Measurements from ENCODE around the gene CAPZA2.
"Not testable (repeated sequence)": the region's sequence is repeated elsewhere in the genome, so short reads cannot be mapped to it uniquely, and the experiment has no call there.

Gene CAPZA2

DNA sequence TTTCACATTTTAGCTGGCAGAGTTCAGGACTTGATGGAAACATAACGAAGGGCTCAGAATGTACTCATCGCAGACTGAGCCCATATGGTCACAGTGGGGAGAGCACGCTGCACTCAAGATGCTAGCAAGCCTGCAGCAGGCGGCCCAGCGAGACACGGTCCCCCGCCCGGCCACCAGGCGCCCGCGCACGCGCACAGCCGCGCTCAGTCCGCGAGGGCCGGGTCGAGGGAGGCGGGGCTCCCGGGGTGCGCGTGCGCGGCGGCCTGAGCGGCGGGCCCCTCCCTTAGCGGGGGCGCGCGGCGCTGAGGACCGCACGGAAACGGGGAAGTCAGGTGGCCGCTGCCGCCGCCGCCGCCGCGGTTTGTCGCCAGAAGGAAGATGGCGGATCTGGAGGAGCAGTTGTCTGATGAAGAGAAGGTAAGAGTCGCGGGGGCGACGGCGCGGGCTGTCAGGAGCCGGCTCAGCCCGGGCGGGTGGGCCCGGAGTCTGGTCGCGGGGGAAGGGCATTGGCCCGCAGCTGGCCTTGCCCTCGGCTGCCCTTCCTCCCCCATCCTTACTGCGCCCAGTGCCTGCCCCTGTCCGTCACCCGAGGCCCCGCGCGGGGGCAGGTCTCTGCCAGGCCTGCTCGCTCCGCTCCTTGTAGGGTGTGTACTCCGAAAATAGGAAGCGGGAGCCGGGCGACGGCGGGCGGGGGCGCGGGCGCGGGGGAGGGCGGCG is at the start of gene CAPZA2:
CAPZA2 (plus strand) TSS at position 354 of the 717 bp plus-strand sequence; CDS start at position 379, 25 bp downstream.
- peak; percentile 88 to 91 (median 88) for DNase-seq (ENCODE audit: low read depth in 2 of 3, low spot score in 1 of 3)

- no peak for DNase-seq (ENCODE audit: low read depth in 2 of 3, low spot score in 1 of 3)
These were observed 49.5 kb upstream of the CAPZA2 start for GRCh38 chr7:116812860-116813259.

GRCh38 chr7:116813371-116813770 is 49.0 kb upstream of the CAPZA2 start:
- not testable (repeated sequence) for DNase-seq (ENCODE audit: low read depth in 2 of 3, low spot score in 1 of 3)

- no peak for DNase-seq (ENCODE audit: low read depth in 2 of 3, low spot score in 1 of 3)
These were observed 47.3 kb upstream of the CAPZA2 start for GRCh38 chr7:116815041-116815440.

DNA sequence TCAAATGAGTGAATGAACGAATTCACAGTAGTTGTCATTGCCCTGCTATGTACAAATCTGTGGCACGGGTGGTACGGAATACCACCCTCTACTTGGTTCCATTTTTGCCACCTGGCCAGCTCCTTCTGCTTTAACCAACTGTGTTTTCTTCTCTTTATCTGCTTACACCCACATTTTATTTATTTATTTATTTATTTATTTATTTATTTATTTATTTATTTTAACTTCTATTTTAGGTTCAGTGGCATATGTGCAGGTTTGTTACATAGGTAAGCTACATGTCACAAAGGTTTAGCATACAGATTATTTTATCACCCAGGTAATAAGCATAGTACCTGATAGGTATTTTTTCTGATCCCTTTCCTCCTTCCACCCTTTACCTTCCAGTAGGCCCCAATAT is 42.2 kb upstream of the CAPZA2 start:
- no peak for DNase-seq (ENCODE audit: low read depth in 2 of 3, low spot score in 1 of 3)

DNA sequence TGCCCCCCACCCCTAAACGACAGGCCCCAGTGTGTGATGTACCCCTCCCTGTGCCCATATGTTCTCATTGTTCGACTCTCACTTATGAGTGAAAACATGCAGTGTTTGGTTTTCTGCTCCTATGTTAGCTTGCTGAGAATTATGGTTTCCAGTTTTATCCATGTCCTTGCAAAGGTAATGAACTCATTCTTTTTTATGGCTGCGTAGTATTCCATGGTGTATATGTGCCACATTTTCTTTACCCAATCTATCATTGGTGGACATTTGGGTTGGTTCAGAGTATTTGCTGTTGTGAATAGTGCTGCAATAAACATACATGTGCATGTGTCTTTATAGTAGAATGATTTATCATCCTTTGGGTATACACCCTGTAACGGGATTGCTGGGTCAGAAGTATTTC is 40.7 kb upstream of the CAPZA2 start:
- not testable (repeated sequence) for DNase-seq (ENCODE audit: low read depth in 2 of 3, low spot score in 1 of 3)

DNA sequence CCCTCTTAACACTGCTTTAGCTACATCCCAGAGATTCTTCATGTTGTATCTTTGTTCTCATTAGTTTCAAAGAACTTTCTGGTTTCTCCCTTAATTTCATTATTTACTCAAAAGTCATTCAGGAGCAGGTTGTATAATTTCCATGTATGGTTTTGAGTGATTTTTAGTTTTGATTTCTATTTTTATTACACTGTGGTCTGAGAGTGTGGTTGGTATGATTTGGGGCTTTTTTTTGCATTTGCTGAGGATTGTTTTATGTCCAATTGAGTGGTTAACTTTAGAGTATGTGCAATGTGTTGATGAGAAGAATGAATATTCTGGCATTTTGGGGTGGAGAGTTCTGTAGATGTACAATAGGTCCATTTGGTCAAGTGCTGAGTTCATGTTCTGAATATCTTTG is 37.9 kb upstream of the CAPZA2 start:
- DNase-seq (ENCODE audit: low read depth in 2 of 3, low spot score in 1 of 3), result no peak

DNA sequence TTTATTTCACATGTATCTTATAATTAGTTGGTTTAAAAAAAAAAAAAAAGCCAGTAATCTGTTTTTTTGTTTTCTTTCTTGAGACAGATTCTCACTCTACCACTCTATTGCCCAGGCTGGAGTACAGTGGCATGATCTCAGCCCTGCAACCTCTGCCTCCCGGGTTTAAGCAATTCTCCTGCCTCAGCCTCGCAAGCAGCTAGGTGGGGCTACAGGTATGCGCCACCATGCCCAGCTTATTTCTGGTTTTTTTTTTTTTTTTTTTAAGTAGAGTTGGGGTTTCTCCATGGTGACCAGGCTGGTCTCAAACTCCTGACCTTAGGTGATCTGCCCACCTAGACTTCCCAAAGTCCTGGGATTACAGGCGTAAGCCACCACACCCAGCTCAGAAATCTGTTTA is 34.1 kb upstream of the CAPZA2 start:
- DNase-seq (ENCODE audit: low read depth in 2 of 3, low spot score in 1 of 3), result no peak

DNA sequence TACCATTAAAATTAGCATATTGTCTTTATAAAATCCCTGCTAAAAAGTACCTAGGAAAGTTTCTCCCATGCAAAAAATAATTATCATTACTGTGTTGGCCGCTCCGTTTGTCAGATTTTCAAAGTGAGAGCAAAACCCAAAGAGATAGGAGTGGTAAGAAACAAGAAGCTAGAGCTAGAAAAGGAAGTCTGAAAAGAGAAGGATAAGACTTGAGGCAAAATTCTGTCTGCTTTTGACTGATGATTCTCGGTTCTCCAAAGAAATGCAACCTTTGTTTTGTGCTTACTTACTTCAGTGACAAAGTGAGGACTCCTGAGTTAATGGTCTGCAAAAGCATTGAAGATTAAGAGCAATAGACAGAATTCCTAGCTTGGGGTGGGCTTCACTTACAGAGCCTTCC is 33.3 kb upstream of the CAPZA2 start:
- no peak for DNase-seq (ENCODE audit: low read depth in 2 of 3, low spot score in 1 of 3)

DNA sequence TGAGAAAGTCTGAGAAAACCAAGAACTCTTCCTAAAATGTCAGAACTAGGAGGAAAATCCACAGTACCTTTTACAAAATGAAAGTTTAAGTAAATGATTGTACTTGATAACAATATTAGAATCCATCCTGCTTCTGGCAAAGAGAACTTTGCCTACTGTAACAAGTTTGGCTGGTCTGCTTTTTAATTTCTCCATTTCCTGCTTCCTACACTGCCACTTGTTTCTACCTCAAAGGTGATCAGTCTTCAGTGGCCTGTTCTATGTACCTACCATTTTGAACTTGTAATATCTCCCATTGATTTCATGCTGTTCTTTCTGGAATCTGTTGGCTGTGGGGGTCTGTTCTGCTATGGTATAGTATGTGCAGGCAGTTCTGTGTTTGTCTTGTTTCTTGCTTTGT is 32.9 kb upstream of the CAPZA2 start:
- no peak for DNase-seq (ENCODE audit: low read depth in 2 of 3, low spot score in 1 of 3)

DNA sequence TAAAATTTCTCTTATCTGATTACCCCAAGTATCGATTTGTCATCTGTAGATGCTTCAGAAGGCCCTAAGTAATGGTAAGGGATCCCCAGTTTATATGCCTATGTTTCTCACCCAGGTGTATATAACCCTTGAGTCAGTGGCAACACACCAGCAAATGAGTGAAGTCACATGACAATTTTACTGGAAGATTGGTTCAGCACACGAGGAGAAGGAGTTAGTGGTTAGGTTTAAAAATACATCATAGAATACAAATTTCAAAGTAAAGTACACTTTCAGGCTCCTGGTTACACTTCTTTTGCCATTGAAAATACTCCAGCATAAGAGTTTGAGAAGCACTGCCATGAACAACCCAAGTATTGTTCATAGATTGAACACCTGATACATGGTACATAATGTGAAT is 29.7 kb upstream of the CAPZA2 start:
- no peak for DNase-seq (ENCODE audit: low read depth in 2 of 3, low spot score in 1 of 3)

- DNase-seq (ENCODE audit: low read depth in 2 of 3, low spot score in 1 of 3), result no peak
These were observed 27.4 kb upstream of the CAPZA2 start for GRCh38 chr7:116834815-116835504.

- DNase-seq (ENCODE audit: low read depth in 2 of 3, low spot score in 1 of 3), result no peak
These were observed 26.3 kb upstream of the CAPZA2 start for GRCh38 chr7:116836048-116836447.

GRCh38 chr7:116836911-116837310 is 25.5 kb upstream of the CAPZA2 start:
- no peak for DNase-seq (ENCODE audit: low read depth in 2 of 3, low spot score in 1 of 3)

DNA sequence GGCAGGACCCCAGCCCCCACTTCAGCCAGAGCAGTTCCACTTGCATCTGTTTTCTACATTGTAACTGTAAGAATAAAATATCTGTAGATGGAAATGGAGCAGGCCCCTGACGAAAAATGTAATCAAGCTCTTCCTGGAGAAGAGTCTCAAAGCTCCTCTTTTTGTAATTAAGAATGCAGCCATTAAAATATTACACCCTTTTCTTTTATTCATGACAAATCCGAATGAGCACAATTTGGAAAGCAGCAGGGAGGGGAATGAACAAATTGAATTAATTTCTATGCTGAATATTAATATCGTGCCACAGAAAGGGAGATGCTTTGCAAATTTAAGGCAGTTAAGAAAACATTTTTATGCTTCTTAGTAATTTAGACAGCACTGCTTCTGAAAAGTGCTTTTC is 24.8 kb upstream of the CAPZA2 start:
- DNase-seq (ENCODE audit: low read depth in 2 of 3, low spot score in 1 of 3), result no peak

GRCh38 chr7:116840256-116840655 is 22.1 kb upstream of the CAPZA2 start:
- DNase-seq (ENCODE audit: low read depth in 2 of 3, low spot score in 1 of 3), result no peak

- no peak for DNase-seq (ENCODE audit: low read depth in 2 of 3, low spot score in 1 of 3)
These were observed 20.0 kb upstream of the CAPZA2 start for GRCh38 chr7:116842371-116842770.

DNA sequence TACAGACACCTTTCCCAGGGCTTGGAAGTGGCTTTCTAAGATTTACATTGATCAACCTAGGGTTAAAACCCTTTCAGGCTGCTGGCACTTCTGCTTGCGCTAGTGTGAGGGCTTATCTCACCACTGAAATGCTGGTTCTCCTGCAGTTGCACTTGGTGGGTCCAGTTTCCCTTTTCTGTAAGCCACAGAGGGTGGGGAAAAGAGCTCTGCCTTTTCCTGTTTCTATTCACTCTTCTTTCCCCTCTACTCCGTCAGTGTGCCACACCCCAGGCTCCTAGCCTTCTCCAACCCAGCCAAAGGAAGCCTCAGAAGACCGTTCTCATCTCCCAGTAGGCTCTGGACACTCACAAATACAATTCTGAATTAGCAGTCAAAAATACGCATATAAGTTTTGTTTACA is 19.0 kb upstream of the CAPZA2 start:
- no peak for DNase-seq (ENCODE audit: low read depth in 2 of 3, low spot score in 1 of 3)

- DNase-seq (ENCODE audit: low read depth in 2 of 3, low spot score in 1 of 3), result no peak
These were observed 11.2 kb upstream of the CAPZA2 start for GRCh38 chr7:116851175-116851574.

- DNase-seq (ENCODE audit: low read depth in 2 of 3, low spot score in 1 of 3), result no peak
These were observed 10.7 kb upstream of the CAPZA2 start for GRCh38 chr7:116851671-116852070.

DNA sequence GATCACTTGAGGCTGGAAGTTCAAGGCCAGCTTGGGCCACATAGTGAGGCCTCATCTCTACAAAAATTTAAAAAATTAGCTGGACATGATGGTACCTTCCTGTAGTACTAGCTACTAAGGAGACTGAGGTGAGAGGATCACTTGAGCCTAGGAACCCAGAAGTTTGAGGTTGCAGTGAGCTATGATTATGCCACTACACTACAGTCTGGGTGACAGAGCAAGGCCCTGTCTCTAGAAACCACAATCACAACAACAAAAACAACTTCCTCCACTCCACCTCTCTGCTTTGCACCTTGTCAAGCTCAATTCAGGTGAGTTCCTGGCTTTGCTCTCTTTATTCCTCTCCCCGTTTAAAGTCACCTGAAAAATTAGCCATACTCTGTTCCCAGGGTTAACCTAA is 8.3 kb upstream of the CAPZA2 start:
- DNase-seq (ENCODE audit: low read depth in 2 of 3, low spot score in 1 of 3), result no peak

- no peak for DNase-seq (ENCODE audit: low read depth in 2 of 3, low spot score in 1 of 3)
These were observed 5.3 kb upstream of the CAPZA2 start for GRCh38 chr7:116857052-116857451.

DNA sequence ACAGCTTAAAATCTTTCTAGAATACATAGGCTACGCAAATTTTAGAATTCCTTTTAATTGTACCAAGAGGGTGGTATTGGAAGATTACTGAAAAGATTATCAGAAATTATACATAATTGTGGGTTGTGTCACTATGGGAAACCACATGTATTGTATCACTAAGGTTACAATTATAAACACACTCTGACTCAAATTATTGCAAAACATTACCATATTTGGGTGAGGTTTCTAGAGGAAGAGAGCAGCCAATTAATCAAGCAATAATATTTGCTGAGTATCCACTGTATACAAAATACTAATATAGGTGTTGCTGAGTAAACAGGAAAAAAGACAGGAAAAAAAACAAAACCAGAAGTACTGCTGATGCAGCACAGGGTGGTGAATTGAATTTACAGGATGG is 3.1 kb upstream of the CAPZA2 start:
- DNase-seq (ENCODE audit: low read depth in 2 of 3, low spot score in 1 of 3), result no peak

Measured in stimulated activated CD4-positive, alpha-beta T cell treated with anti-CD3 and anti-CD28 coated beads, Interleukin-12 subunit alpha, Interleukin-12 subunit beta, amount 100 ng/mL, for 48 hours (primary cell).